Adipocyte (in vitro differentiated cells): ENCODE data around the gene TENM4.

ENCODE experiments used
- DNase-seq: peaks from one replicate; pipeline ENCODE4 v3.0.0-alpha.2; 2015; ENCODE audit warnings: low read depth
- H3K27me3 ChIP-seq: replicated peaks from 2 replicates; pipeline ENCODE4 v1.7.0; 2013; ENCODE audit warnings: mild to moderate bottlenecking, low read length, moderate library complexity; ENCODE audit not compliant: control insufficient read depth, insufficient read depth
- H3K36me3 ChIP-seq: 2 replicates; pipeline ENCODE4 v1.7.0; 2013; ENCODE audit warnings: low read length, mild to moderate bottlenecking, moderate library complexity; ENCODE audit not compliant: control insufficient read depth, insufficient read depth, severe bottlenecking
- H3K4me1 ChIP-seq: 2 replicates; pipeline ENCODE4 v1.7.0; 2013; ENCODE audit warnings: mild to moderate bottlenecking, low read length, moderate library complexity; ENCODE audit not compliant: control insufficient read depth, insufficient read depth
- H3K4me3 ChIP-seq: 2 replicates; pipeline ENCODE4 v1.7.0; 2013; ENCODE audit warnings: mild to moderate bottlenecking, low read length, moderate library complexity
- H3K9ac ChIP-seq: 2 replicates; pipeline ENCODE4 v1.7.0; 2013; ENCODE audit warnings: mild to moderate bottlenecking, low read length, moderate library complexity
- H3K9me3 ChIP-seq: 2 replicates; pipeline ENCODE4 v1.7.0; 2013; ENCODE audit warnings: mild to moderate bottlenecking, low read length, moderate library complexity; ENCODE audit not compliant: control insufficient read depth

TENM4 gene

GRCh38 chr11:79471071-79471844 is 30.4 kb upstream of the TENM4 start:
- DNase-seq = no peak
- Histone ChIP-seq H3K36me3 (no peaks in the 10 kb centered on the region), H3K4me1 (peaks cover 23% of the 10 kb centered on the region), H3K4me3 (peak overlapping the region; percentile 64), H3K9me3 (no peaks in the 10 kb centered on the region), H3K27me3 (peaks cover 8% of the 10 kb centered on the region), H3K9ac (peak overlapping the region; percentile 55)

- H3K4me1 ChIP-seq = peaks cover 27% of the 10 kb centered on the region
- H3K9ac ChIP-seq = no peak overlapping the region
- H3K36me3 ChIP-seq = no peaks in the 10 kb centered on the region
- no peaks in the 10 kb centered on the region for H3K9me3 ChIP-seq
- H3K4me3 ChIP-seq = peak overlapping the region; percentile 64
- H3K27me3 ChIP-seq = peaks cover 5% of the 10 kb centered on the region
- DNase-seq = no peak
These were observed 29.3 kb upstream of the TENM4 start for GRCh38 chr11:79470161-79470560.

GRCh38 chr11:79467761-79468160 is 26.9 kb upstream of the TENM4 start:
- no peaks in the 10 kb centered on the region for H3K36me3 ChIP-seq
- no peak for DNase-seq
- no peak overlapping the region for H3K4me3 ChIP-seq
- peaks cover 4% of the 10 kb centered on the region for H3K27me3 ChIP-seq
- peaks cover 27% of the 10 kb centered on the region for H3K4me1 ChIP-seq
- no peaks in the 10 kb centered on the region for H3K9me3 ChIP-seq
- H3K9ac ChIP-seq = no peak overlapping the region

- H3K4me1 ChIP-seq = peaks cover 29% of the 10 kb centered on the region
- no peaks in the 10 kb centered on the region for H3K27me3 ChIP-seq
- H3K4me3 ChIP-seq = no peak overlapping the region
- H3K9me3 ChIP-seq = no peaks in the 10 kb centered on the region
- H3K36me3 ChIP-seq = no peaks in the 10 kb centered on the region
- no peak overlapping the region for H3K9ac ChIP-seq
- peak; percentile 71 for DNase-seq
These were observed 25.6 kb upstream of the TENM4 start for GRCh38 chr11:79466411-79466810.

- Histone ChIP-seq H3K36me3 (no peaks in the 10 kb centered on the region), H3K27me3 (no peaks in the 10 kb centered on the region), H3K9me3 (no peaks in the 10 kb centered on the region), H3K4me3 (no peak overlapping the region), H3K4me1 (peaks cover 18% of the 10 kb centered on the region), H3K9ac (no peak overlapping the region)
- no peak for DNase-seq
These were observed 24.3 kb upstream of the TENM4 start for GRCh38 chr11:79465160-79465559.

- H3K9ac ChIP-seq = no peak overlapping the region
- DNase-seq = no peak
- H3K4me3 ChIP-seq = peak overlapping the region; percentile 25
- H3K27me3 ChIP-seq = no peaks in the 10 kb centered on the region
- peaks cover 17% of the 10 kb centered on the region for H3K4me1 ChIP-seq
- no peaks in the 10 kb centered on the region for H3K36me3 ChIP-seq
- H3K9me3 ChIP-seq = no peaks in the 10 kb centered on the region
These were observed 21.1 kb upstream of the TENM4 start for GRCh38 chr11:79461666-79462645.

GRCh38 chr11:79461144-79461543 is 20.3 kb upstream of the TENM4 start:
- H3K36me3 ChIP-seq = no peaks in the 10 kb centered on the region
- no peak overlapping the region for H3K9ac ChIP-seq
- H3K4me1 ChIP-seq = peaks cover 12% of the 10 kb centered on the region
- peak overlapping the region; percentile 25 for H3K4me3 ChIP-seq
- DNase-seq = peak; percentile 56
- H3K27me3 ChIP-seq = peaks cover 4% of the 10 kb centered on the region
- H3K9me3 ChIP-seq = no peaks in the 10 kb centered on the region

GRCh38 chr11:79458709-79459108 is 17.9 kb upstream of the TENM4 start:
- DNase-seq = no peak
- H3K9ac ChIP-seq = no peak overlapping the region

GRCh38 chr11:79456501-79456900 is 15.7 kb upstream of the TENM4 start:
- Histone ChIP-seq H3K36me3 (no peaks in the 10 kb centered on the region), H3K9me3 (no peaks in the 10 kb centered on the region), H3K27me3 (peaks cover 12% of the 10 kb centered on the region), H3K4me1 (peaks cover 2% of the 10 kb centered on the region), H3K9ac (no peak overlapping the region), H3K4me3 (no peak overlapping the region)
- no peak for DNase-seq

More at GRCh38 chr11:79458709-79459108, 17.9 kb upstream of the TENM4 start:
- Histone ChIP-seq H3K27me3 (peaks cover 12% of the 10 kb centered on the region), H3K9me3 (no peaks in the 10 kb centered on the region), H3K36me3 (no peaks in the 10 kb centered on the region), H3K4me3 (no peak overlapping the region), H3K4me1 (peaks cover 10% of the 10 kb centered on the region)

- no peak for DNase-seq
- no peak overlapping the region for H3K4me3 ChIP-seq
These were observed 12.8 kb upstream of the TENM4 start for GRCh38 chr11:79453617-79454016.

GRCh38 chr11:79449040-79449439 is 8.2 kb upstream of the TENM4 start:
- H3K4me3 ChIP-seq = no peak overlapping the region
- no peaks in the 10 kb centered on the region for H3K27me3 ChIP-seq
- no peak overlapping the region for H3K9ac ChIP-seq
- no peaks in the 10 kb centered on the region for H3K4me1 ChIP-seq
- DNase-seq = no peak
- no peaks in the 10 kb centered on the region for H3K9me3 ChIP-seq
- H3K36me3 ChIP-seq = no peaks in the 10 kb centered on the region

More at GRCh38 chr11:79453617-79454016, 12.8 kb upstream of the TENM4 start:
- H3K9ac ChIP-seq = no peak overlapping the region
- no peaks in the 10 kb centered on the region for H3K36me3 ChIP-seq
- H3K27me3 ChIP-seq = peaks cover 12% of the 10 kb centered on the region
- no peaks in the 10 kb centered on the region for H3K4me1 ChIP-seq
- no peaks in the 10 kb centered on the region for H3K9me3 ChIP-seq
